Neural progenitor cell (in vitro differentiated cells): Measurements from ENCODE around the gene CACNA1B.

ENCODE experiments used
- EZH2phosphoT487 ChIP-seq: fragments of 200-600 bp; sonication (generic); IDR thresholded peaks from 2 replicates; pipeline ENCODE4 v1.6.1; 2017; ENCODE audit warnings: antibody characterized with exemption
- TF ChIP-seq, protein P1 (sequence below): fragments of 200-600 bp; sonication (generic); IDR thresholded peaks from 2 replicates; pipeline ENCODE4 v1.5.1; 2017; ENCODE audit warnings: antibody characterized with exemption, mild to moderate bottlenecking

DNA sequence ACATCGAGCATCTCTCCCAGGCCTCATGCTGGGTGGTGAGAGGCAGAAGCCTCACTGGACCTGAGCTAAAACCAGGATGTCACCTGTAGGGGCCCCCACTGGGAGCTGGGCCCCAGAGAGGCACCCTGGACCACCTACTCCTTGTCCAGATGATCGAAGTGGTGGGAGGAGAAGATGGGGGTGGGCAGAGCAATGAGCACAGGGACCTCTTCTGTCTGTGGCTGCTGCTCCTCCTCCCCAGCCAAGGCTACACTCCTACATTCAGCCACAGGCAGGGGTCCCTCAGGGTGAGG lies 227.5 kb downstream of the CACNA1B start:
- TF ChIP-seq, protein P1, sequence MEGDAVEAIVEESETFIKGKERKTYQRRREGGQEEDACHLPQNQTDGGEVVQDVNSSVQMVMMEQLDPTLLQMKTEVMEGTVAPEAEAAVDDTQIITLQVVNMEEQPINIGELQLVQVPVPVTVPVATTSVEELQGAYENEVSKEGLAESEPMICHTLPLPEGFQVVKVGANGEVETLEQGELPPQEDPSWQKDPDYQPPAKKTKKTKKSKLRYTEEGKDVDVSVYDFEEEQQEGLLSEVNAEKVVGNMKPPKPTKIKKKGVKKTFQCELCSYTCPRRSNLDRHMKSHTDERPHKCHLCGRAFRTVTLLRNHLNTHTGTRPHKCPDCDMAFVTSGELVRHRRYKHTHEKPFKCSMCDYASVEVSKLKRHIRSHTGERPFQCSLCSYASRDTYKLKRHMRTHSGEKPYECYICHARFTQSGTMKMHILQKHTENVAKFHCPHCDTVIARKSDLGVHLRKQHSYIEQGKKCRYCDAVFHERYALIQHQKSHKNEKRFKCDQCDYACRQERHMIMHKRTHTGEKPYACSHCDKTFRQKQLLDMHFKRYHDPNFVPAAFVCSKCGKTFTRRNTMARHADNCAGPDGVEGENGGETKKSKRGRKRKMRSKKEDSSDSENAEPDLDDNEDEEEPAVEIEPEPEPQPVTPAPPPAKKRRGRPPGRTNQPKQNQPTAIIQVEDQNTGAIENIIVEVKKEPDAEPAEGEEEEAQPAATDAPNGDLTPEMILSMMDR, result no peak
- TF ChIP-seq EZH2phosphoT487, result no peak
